Kidney (tissue), 14 donors: Measurements from ENCODE around the gene LYRM1. TPM values are rescaled to one million over a fixed set of nuclear protein-coding genes. Genes with fewer than 3 reads are reported as not detected.
A peak's percentile ranks its signal among the peaks of the same experiment; 100 is the strongest.
"Not testable (repeated sequence)": the region's sequence is repeated elsewhere in the genome, so short reads cannot be mapped to it uniquely, and the experiment has no call there.

ENCODE experiments used
- DNase-seq, 5 donors: peaks; one replicate each; pipeline ENCODE4 v3.0.0-alpha.2; 2013 to 2020
- FAIRE-seq: peaks from 2 replicates; lab custom pipeline; 2012; peaks lifted over from hg19 to GRCh38; lab: Jason Lieb, UNC
- H3K27ac ChIP-seq, 2 donors: one replicate each; pipeline ENCODE4 v1.7.0; 2013; ENCODE audit warnings: low read depth in 2 of 2, low read length in 2 of 2, inconsistent platforms in 1 of 2
- H3K27me3 ChIP-seq: one replicate; pipeline ENCODE4 v1.7.1; 2013; ENCODE audit warnings: low read length, inconsistent platforms; ENCODE audit not compliant: control insufficient read depth, insufficient read depth
- H3K36me3 ChIP-seq, 3 donors: one replicate each; pipeline versions ENCODE4 v1.7.0 to v1.7.1; 2013; ENCODE audit warnings: low read length in 3 of 3, control low read depth in 1 of 3, inconsistent platforms in 1 of 3; ENCODE audit not compliant: insufficient read depth in 3 of 3, control insufficient read depth in 2 of 3
- H3K4me1 ChIP-seq, 3 donors: one replicate each; pipeline versions ENCODE4 v1.7.0 to v1.7.1; 2013; ENCODE audit warnings: low read length in 3 of 3, inconsistent platforms in 1 of 3, low read depth in 1 of 3; ENCODE audit not compliant: control insufficient read depth in 2 of 3, insufficient read depth in 2 of 3
- H3K4me3 ChIP-seq, 3 donors: one replicate each; pipeline versions ENCODE4 v1.7.0 to v1.8.1; 2013; ENCODE audit warnings: low read length in 3 of 3, control low read depth in 1 of 3, inconsistent platforms in 1 of 3
- H3K9ac ChIP-seq, 3 donors: one replicate each; pipeline versions ENCODE4 v1.7.0 to v1.7.1; 2013; ENCODE audit warnings: low read length in 3 of 3, control low read depth in 1 of 3, inconsistent platforms in 1 of 3
- H3K9me3 ChIP-seq, 3 donors: one replicate each; pipeline versions ENCODE4 v1.7.0 to v1.7.1; 2013; ENCODE audit warnings: low read length in 3 of 3, control low read depth in 1 of 3, inconsistent platforms in 1 of 3; ENCODE audit not compliant: control insufficient read depth in 2 of 3, insufficient read depth in 1 of 3
- intact Hi-C: fragments of 100-400 bp; cut with DNase I; formaldehyde crosslinking; loops from one replicate; pipeline ENCODE4 v1.11.1; 2022
- polyA plus RNA-seq: library from polyadenylated mRNA; stranded (reverse); fragments of 350-450 nt; fragmentation: Illumina TruSeq; extraction: RNeasy Lipid Tissue Mini Kit (QIAGEN cat#74804); gene quantifications from one replicate; pipeline ENCODE4 v1.2.3, GENCODE V29; 2014; ENCODE audit warnings: low read depth, low replicate concordance; ENCODE audit not compliant: insufficient read depth
- total RNA-seq: library from RNA; stranded (reverse); fragmentation: NEBNext Ultra II Directional; extraction: Animal tissue kit (Norgen Biotek cat#: 25700); gene quantifications from one replicate; pipeline ENCODE4 v1.2.1, GENCODE V29; 2021
- TF ChIP-seq, protein P1 (sequence below): IDR thresholded peaks from 3 replicates; pipeline ENCODE4 v1.5.1; 2012; ENCODE audit warnings: mild to moderate bottlenecking, moderate library complexity, borderline replicate concordance; ENCODE audit not compliant: insufficient read depth; ENCODE audit errors: extremely low read depth
- donor health status: control.
- donor health status: control.
- donor health status: control.
- donor health status: control.
- donor health status: control.
- donor health status: DM: yes; HTN: yes; CAD: no.
- donor health status: Normal renal cell carcinoma (clear cell type).

LYRM1 gene
- total and polyA plus RNA-seq, 2 donors from 2014 or later = 31.7 to 61.5 TPM

DNA sequence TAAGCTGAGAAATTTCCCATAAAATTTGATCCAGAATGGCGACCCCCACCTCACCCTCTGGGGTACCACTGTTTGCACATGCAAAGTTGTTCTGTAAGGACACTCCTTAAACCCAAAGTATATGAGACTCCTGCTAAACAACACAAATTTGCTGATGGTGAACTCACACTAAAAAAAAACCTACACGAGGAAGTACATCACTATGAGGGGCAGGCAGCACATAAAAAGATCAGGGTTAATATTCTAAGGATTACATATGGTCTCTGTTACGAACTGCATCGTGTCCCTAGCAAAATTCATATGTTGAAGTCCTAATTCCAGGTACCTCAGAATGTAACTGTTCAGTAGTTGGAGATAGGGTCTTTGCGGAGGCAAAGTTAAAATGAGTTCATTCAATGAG lies 60.3 kb downstream of the LYRM1 start:
- DNase-seq = no peak
- Histone ChIP-seq H3K36me3 (no peaks in the 10 kb centered on the region), H3K4me1 (no peaks in the 10 kb centered on the region), H3K9me3 (no peaks in the 10 kb centered on the region), H3K27me3 (no peaks in the 10 kb centered on the region), H3K27ac (no peak overlapping the region), H3K4me3 (no peak overlapping the region), H3K9ac (no peak overlapping the region)
- TF ChIP-seq, protein P1, sequence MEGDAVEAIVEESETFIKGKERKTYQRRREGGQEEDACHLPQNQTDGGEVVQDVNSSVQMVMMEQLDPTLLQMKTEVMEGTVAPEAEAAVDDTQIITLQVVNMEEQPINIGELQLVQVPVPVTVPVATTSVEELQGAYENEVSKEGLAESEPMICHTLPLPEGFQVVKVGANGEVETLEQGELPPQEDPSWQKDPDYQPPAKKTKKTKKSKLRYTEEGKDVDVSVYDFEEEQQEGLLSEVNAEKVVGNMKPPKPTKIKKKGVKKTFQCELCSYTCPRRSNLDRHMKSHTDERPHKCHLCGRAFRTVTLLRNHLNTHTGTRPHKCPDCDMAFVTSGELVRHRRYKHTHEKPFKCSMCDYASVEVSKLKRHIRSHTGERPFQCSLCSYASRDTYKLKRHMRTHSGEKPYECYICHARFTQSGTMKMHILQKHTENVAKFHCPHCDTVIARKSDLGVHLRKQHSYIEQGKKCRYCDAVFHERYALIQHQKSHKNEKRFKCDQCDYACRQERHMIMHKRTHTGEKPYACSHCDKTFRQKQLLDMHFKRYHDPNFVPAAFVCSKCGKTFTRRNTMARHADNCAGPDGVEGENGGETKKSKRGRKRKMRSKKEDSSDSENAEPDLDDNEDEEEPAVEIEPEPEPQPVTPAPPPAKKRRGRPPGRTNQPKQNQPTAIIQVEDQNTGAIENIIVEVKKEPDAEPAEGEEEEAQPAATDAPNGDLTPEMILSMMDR = no peak
- intact Hi-C loops = no loop called here
- no peak for FAIRE-seq

DNA sequence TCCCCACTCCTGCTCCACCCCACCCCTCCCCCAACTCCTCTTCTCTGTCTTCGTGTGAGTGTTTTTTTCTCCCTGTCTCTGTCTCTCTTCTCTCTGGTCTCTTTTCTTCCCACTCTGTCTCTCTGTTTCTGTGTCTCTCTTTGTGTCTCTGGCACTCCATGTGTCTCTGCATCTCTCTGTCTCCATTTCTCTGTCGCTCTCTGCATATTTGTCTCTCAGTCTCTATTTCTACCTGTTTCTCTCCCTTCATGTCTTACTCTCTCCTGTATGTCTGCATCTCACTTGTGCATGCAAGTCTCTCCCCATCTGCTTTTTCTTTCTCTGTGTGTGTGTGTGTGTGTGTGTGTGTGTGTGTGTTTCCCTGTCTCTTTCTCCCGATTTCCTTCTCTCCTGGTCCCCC lies 68.2 kb downstream of the LYRM1 start:
- FAIRE-seq (no peak), DNase-seq (no peak)
- TF ChIP-seq, protein P1 = no peak
- intact Hi-C loops = no loop called here
- no peak overlapping the region for H3K9ac ChIP-seq
- H3K27ac ChIP-seq = no peak overlapping the region
- no peaks in the 10 kb centered on the region for H3K4me1 ChIP-seq
- no peaks in the 10 kb centered on the region for H3K27me3 ChIP-seq
- no peaks in the 10 kb centered on the region for H3K36me3 ChIP-seq
- no peak overlapping the region for H3K4me3 ChIP-seq
- H3K9me3 ChIP-seq = no peaks in the 10 kb centered on the region

DNA sequence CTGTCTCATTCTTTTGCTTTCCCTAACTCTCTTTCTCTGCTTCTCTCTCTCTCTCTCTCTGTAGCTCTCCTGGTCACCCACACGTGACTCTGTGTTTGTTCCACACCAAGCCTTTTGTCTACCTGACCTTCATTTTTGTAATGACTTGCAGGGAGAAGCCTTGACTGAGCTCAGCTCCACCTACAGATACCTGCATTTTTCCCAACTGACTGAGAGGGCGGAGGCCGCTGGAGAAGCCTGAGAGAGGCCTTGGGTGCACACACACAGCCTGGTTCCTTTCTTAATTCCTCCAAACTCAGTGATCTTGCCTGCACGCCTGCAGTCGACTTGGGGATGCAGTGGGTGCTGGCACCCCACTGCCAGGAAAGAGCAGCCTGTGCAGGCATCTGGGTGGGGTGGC lies 68.8 kb downstream of the LYRM1 start:
- intact Hi-C loops = no loop called here
- DNase-seq = no peak
- TF ChIP-seq, protein P1 = no peak

DNA sequence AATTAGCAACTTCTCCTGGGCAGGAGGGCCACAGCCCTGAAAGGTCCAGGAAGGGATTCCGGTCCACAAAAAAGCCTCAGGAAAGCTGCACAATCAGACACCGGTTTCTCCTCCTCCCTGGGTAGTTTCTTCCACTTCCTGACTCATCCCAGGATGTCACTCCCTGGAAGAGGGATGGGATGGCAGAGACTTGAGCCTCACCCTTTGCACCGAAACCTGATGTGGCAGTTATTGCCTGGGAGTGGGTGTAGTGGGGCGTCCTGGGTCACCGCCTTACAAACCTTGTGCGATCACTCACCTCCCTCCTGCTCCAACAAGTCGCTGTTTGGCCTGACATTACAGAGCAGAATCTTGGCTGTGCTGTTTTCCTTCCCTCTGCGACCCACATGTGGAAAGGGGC lies 70.8 kb downstream of the LYRM1 start:
- Histone ChIP-seq H3K27me3 (no peaks in the 10 kb centered on the region), H3K9ac (no peak overlapping the region), H3K9me3 (no peaks in the 10 kb centered on the region), H3K36me3 (no peaks in the 10 kb centered on the region), H3K4me1 (no peaks in the 10 kb centered on the region), H3K4me3 (no peak overlapping the region), H3K27ac (no peak overlapping the region)
- intact Hi-C loops = no loop called here
- FAIRE-seq (no peak), DNase-seq (peak in 4 of 5 donors; percentile 59 to 79 (median 72))
- TF ChIP-seq, protein P1 = no peak

More for the DNA sequence above, 68.8 kb downstream of the LYRM1 start:
- Histone ChIP-seq H3K9ac (no peak overlapping the region), H3K4me3 (no peak overlapping the region), H3K36me3 (no peaks in the 10 kb centered on the region), H3K9me3 (no peaks in the 10 kb centered on the region), H3K4me1 (no peaks in the 10 kb centered on the region), H3K27me3 (no peaks in the 10 kb centered on the region), H3K27ac (no peak overlapping the region)
- no peak for FAIRE-seq

DNA sequence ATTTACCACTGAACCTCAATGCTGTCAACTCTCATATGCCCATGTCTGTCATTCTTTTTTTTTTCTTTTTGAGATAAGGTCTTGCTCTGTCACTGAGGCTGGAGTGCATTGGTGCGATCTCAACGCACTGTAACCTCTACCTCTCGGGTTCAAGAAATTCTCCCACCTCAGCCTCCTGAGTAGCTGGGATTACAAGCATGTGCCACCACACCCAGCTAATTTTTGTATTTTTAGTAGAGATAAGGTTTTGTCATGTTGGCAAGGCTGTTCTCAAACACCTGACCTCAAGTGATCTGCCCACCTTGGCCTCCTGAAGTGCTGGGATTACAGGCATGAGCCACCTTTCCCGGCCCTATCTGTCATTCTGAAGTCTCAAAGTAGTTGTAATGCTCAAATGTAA lies 72.6 kb downstream of the LYRM1 start:
- intact Hi-C loops, FAIRE-seq, H3K4me3 ChIP-seq, H3K9ac ChIP-seq, H3K4me1 ChIP-seq, H3K36me3 ChIP-seq, H3K9me3 ChIP-seq, DNase-seq, H3K27me3 ChIP-seq, H3K27ac ChIP-seq: not testable (repeated sequence)
